Stomach (tissue), 4 donors: ENCODE results near the gene ADAMTS16.

Experiments
- EP300 ChIP-seq: sonication (generic); formaldehyde crosslinking; IDR thresholded peaks from one replicate; pipeline ENCODE4 v1.6.1; 2017; ENCODE audit warnings: antibody characterized with exemption
- POLR2AphosphoS5 ChIP-seq, 3 donors: sonication (generic); formaldehyde crosslinking; IDR thresholded peaks; one replicate each; pipeline ENCODE4 v1.6.1; 2016; ENCODE audit warnings: antibody characterized with exemption in 3 of 3
- TF ChIP-seq, protein P1 (sequence below), 7 experiments: fragments of 450-650 bp in 4 of 7; fragments of 200-600 bp in 3 of 7; sonication (generic) in 3 of 7; IDR thresholded peaks; one replicate each; pipeline ENCODE4 v1.5.1; 2016 to 2019; ENCODE audit warnings: antibody characterized with exemption in 7 of 7, control low read depth in 2 of 7, mild to moderate bottlenecking in 1 of 7

GRCh38 chr5:5301176-5301575, 161.0 kb downstream of the ADAMTS16 start:
- TF ChIP-seq, protein P1, sequence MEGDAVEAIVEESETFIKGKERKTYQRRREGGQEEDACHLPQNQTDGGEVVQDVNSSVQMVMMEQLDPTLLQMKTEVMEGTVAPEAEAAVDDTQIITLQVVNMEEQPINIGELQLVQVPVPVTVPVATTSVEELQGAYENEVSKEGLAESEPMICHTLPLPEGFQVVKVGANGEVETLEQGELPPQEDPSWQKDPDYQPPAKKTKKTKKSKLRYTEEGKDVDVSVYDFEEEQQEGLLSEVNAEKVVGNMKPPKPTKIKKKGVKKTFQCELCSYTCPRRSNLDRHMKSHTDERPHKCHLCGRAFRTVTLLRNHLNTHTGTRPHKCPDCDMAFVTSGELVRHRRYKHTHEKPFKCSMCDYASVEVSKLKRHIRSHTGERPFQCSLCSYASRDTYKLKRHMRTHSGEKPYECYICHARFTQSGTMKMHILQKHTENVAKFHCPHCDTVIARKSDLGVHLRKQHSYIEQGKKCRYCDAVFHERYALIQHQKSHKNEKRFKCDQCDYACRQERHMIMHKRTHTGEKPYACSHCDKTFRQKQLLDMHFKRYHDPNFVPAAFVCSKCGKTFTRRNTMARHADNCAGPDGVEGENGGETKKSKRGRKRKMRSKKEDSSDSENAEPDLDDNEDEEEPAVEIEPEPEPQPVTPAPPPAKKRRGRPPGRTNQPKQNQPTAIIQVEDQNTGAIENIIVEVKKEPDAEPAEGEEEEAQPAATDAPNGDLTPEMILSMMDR (IDR thresholded peaks at IDR 0.05), result no peak
- TF ChIP-seq POLR2AphosphoS5 (IDR thresholded peaks at IDR 0.05), result no peak
- no peak for TF ChIP-seq EP300
